ENCODE results near the gene SLC38A3.
A peak's percentile ranks its signal among the peaks of the same experiment; 100 is the strongest.
"Not testable (repeated sequence)": the region's sequence is repeated elsewhere in the genome, so short reads cannot be mapped to it uniquely, and the experiment has no call there.

Gene SLC38A3

GRCh38 chr3:50220109-50220508 lies 15.0 kb downstream of the SLC38A3 start:
- DNase-seq (ENCODE audit: low spot score) = no peak
- TF ChIP-seq, protein P1, sequence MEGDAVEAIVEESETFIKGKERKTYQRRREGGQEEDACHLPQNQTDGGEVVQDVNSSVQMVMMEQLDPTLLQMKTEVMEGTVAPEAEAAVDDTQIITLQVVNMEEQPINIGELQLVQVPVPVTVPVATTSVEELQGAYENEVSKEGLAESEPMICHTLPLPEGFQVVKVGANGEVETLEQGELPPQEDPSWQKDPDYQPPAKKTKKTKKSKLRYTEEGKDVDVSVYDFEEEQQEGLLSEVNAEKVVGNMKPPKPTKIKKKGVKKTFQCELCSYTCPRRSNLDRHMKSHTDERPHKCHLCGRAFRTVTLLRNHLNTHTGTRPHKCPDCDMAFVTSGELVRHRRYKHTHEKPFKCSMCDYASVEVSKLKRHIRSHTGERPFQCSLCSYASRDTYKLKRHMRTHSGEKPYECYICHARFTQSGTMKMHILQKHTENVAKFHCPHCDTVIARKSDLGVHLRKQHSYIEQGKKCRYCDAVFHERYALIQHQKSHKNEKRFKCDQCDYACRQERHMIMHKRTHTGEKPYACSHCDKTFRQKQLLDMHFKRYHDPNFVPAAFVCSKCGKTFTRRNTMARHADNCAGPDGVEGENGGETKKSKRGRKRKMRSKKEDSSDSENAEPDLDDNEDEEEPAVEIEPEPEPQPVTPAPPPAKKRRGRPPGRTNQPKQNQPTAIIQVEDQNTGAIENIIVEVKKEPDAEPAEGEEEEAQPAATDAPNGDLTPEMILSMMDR (IDR thresholded peaks at IDR 0.05; ENCODE audit: extremely low read depth, missing control alignments) = no peak

- TF ChIP-seq, protein P1 (IDR thresholded peaks at IDR 0.05; ENCODE audit: extremely low read depth, missing control alignments) = no peak
Observed at GRCh38 chr3:50221051-50221410, 16.0 kb downstream of the SLC38A3 start.

DNA sequence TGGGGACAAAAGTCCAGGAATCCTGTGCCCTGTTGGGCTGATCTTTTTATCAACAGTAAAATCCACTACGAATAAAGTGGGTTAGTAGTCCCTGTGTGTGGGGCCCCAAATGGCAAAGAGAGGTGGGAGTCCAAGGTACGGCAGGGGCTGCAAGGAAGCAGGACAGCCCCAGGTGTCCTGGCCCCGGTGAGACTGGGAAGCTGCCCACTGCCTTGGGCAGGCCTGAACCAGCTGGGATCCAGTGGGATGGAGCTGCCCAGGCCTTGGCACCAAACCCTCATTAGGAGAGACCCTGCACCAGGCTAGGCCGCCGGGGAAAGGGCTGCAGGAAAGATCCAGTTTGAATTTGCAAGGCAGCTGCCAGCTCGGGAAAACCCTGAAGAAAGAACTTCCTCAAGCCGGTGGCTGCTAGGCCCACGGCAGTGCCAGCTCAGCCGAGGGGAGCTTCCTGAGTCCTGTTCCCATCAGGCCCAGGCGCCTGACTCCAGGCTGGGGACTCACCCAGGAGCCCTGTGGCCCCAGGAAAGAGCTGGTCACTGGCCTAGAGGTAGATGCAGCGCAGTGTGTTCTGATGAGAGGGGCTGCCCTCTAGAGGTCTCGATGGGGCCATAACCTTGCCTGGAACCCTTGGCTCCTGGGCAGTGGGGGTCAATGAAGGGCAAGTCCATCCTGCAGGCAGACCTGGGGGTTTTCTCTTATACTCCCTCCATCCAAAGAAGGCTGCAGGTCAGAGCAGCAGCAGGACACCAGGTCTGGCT lies 16.5 kb downstream of the SLC38A3 start:
- DNase-seq (ENCODE audit: low spot score) = no peak
- TF ChIP-seq, protein P1 (IDR thresholded peaks at IDR 0.05; ENCODE audit: extremely low read depth, missing control alignments) = no peak

More at GRCh38 chr3:50221051-50221410, 16.0 kb downstream of the SLC38A3 start:
- DNase-seq (ENCODE audit: low spot score) = no peak

GRCh38 chr3:50222169-50222528 lies 17.1 kb downstream of the SLC38A3 start:
- TF ChIP-seq, protein P1 (IDR thresholded peaks at IDR 0.05; ENCODE audit: extremely low read depth, missing control alignments) = no peak
- DNase-seq (ENCODE audit: low spot score) = no peak

- no peak for DNase-seq (ENCODE audit: low spot score)
- TF ChIP-seq, protein P1 (IDR thresholded peaks at IDR 0.05; ENCODE audit: extremely low read depth, missing control alignments) = no peak
Observed at GRCh38 chr3:50224639-50225038, 19.6 kb downstream of the SLC38A3 start.

- peak; percentile 52 for DNase-seq (ENCODE audit: low spot score)
- TF ChIP-seq, protein P1 (IDR thresholded peaks at IDR 0.05; ENCODE audit: extremely low read depth, missing control alignments) = no peak
Observed at GRCh38 chr3:50226888-50227389, 21.9 kb downstream of the SLC38A3 start.

DNA sequence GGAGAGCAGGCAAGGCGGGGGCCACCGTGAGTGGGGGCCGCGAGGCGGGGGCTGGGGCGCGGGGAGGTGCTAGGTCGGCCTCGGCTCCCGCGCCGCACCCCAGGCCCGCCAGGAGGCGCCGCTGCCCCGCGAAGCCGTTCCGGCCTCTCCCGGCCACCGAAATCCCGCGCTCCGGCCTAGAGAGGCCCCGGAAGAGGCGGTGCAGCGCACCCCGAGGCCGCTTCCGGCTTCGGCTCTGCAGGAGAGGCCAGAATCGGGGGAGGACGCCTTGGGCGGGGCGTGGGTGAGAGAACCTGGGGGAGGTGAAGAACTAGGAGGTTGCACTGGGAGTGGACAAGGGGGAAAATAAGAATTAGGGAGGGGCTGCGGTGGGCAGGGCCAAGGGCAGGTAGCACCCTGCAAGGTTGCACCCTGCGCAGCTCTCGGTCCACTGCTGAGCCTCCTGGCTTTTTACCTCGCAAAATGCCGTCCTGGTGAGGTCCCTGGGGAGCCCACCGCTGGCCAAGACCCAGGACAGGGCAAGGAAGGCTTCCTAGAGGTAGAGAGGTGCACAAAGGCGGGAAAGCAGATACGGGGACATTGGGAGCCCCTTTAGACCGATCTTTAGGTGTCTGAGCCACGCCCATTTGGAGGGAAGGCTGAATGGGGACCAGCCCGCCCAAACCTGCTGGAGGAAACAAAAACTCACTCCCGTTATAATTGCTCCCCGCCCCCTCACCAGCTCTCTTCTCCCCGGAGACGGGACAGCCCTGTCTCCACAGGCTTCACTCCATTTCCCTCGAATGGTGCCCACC lies 22.5 kb downstream of the SLC38A3 start:
- DNase-seq (ENCODE audit: low spot score) = peak; percentile 94

DNA sequence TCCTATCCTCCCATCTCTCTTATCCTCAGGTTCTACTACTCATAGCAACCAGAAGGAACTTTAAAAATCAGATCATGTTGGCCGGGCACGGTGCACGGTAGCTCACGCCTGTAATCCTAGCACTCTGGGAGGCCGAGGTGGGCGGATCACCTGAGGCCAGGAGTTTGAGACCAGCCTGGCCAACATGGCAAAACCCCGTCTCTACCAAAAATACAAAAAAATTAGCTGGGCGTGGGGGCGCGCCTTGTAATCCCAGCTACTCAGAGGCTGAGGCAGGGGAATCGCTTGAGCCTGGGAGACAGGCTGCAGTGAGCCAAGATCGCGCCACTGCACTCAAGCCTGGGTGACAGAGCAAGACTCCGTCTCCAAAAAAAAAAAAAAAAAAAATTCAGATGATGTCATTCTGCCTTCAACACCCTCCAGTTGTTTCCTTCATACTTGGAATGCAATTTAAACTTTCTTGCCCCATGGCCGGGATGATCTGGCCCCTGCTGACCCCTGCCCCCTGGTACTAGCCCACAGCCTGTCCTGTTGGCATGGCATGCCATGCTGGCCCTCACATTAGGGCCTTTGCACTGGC lies 23.2 kb downstream of the SLC38A3 start:
- DNase-seq (ENCODE audit: low spot score) = not testable (repeated sequence)

More for the DNA sequence above, 22.5 kb downstream of the SLC38A3 start:
- TF ChIP-seq, protein P1 (IDR thresholded peaks at IDR 0.05; ENCODE audit: extremely low read depth, missing control alignments) = peak; percentile 80

Data from GM20000 (cell line).